ENCODE results near the gene ANKFN1.

The ANKFN1 gene, protein sequence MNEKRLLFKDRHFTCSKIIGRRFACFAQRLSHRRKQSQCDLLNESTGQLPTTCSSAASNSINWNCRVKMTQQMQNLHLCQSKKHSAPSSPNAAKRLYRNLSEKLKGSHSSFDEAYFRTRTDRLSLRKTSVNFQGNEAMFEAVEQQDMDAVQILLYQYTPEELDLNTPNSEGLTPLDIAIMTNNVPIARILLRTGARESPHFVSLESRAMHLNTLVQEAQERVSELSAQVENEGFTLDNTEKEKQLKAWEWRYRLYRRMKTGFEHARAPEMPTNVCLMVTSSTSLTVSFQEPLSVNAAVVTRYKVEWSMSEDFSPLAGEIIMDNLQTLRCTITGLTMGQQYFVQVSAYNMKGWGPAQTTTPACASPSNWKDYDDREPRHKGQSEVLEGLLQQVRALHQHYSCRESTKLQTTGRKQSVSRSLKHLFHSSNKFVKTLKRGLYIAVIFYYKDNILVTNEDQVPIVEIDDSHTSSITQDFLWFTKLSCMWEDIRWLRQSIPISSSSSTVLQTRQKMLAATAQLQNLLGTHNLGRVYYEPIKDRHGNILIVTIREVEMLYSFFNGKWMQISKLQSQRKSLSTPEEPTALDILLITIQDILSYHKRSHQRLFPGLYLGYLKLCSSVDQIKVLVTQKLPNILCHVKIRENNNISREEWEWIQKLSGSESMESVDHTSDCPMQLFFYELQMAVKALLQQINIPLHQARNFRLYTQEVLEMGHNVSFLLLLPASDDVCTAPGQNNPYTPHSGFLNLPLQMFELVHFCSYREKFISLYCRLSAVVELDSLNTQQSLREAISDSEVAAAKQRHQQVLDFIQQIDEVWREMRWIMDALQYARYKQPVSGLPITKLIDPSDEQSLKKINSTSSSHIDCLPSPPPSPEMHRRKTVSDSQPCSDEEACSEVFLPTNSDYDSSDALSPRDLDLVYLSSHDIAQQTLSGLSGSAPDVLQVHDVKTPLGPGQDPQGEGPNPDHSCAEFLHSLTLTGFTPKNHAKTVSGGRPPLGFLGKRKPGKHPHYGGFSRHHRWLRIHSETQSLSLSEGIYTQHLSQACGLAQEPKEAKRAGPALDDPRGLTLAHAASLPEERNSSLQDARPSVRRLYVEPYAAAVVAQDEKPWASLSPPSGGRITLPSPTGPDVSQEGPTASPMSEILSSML

DNA sequence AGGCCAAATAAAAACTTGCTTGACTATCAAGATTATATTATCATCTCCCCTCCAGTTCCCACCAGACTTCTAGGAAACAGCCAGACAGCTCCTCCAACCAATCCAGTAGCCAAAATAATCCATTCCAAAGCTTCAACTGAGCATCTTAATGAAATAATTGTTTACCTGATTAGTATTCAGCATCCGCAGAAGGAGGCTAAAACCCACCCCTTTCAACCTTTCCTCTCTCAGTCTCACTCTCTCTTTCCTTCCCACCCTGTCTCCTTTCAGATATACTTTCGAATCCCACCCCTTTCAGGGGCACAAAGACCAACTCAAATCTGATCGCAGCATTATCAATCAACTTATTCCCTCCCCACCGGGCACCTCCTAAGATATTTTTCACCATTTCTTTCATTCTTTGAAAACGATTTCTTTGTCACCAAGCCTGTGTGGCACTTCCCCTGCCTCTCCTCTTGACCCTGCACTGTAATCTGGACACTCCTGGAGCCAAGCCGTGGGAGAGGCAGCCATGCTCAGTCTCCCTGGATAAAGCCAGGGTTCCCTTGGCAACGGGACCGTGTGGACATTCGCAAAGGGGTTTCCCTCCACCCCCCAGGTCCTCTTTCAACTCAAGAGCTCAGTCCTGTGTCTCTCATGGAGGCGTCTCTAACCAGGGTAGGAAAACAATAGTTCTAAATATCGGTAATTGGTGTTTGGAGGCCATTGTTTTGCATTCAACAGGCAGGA is at the start of gene ANKFN1:
ANKFN1 (plus strand) TSS at position 602 of the 729 bp plus-strand sequence. CDS start 59,193 bp downstream, outside the sequence.
- no peaks in the 10 kb centered on the region for H3K9me3 ChIP-seq (ENCODE audit: control insufficient read depth in 1 of 2, low read length in 2 of 2)
- H3K27me3 ChIP-seq (ENCODE audit: control insufficient read depth in 1 of 2, insufficient read depth in 2 of 2, low read length in 2 of 2), result no peaks in the 10 kb centered on the region
- H3K4me1 ChIP-seq (ENCODE audit: control insufficient read depth in 1 of 2, insufficient read depth in 2 of 2, low read length in 2 of 2), result no peaks in the 10 kb centered on the region
- no peaks in the 10 kb centered on the region for H3K36me3 ChIP-seq (ENCODE audit: control insufficient read depth in 1 of 2, insufficient read depth in 2 of 2, low read length in 2 of 2)
- H3K9ac ChIP-seq (ENCODE audit: low read depth in 1 of 2, low read length in 2 of 2), result no peak within 1 kb of the TSS
- H3K4me3 ChIP-seq (ENCODE audit: low read depth in 1 of 2, low read length in 2 of 2), result no peak within 1 kb of the TSS
- no peak within 1 kb of the TSS for H3K27ac ChIP-seq (ENCODE audit: low read depth, low read length)

DNA sequence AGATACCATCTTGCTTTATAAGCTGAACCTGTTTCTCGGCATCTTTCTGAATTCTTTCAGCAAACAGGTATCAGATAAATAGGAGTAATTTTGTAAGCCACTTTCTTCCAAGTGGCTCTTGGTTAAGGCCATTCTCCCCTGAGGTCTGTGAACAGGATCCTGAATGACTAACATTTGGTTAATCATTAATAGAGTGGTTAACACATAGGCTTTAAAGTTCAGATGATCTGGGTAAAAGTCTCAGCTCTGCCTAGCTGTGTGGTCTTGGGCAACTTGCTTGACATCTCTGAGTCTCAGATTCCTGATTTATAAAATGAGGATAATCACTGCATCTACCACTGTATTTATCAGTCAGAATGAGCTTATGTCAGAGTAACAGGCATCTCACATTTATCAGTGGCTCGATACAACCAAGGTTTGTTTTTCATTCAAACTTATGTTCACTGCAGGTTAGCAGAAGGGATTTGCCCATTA is 44.4 kb upstream of the ANKFN1 start:
- Histone ChIP-seq H3K27ac (ENCODE audit: low read depth, low read length) (no peak overlapping the region), H3K4me1 (ENCODE audit: control insufficient read depth in 1 of 2, insufficient read depth in 2 of 2, low read length in 2 of 2) (peaks cover 15 to 38% of the 10 kb centered on the region in 2 donors), H3K36me3 (ENCODE audit: control insufficient read depth in 1 of 2, insufficient read depth in 2 of 2, low read length in 2 of 2) (no peaks in the 10 kb centered on the region), H3K27me3 (ENCODE audit: control insufficient read depth in 1 of 2, insufficient read depth in 2 of 2, low read length in 2 of 2) (no peaks in the 10 kb centered on the region), H3K9ac (ENCODE audit: low read depth in 1 of 2, low read length in 2 of 2) (no peak overlapping the region), H3K9me3 (ENCODE audit: control insufficient read depth in 1 of 2, low read length in 2 of 2) (no peaks in the 10 kb centered on the region), H3K4me3 (ENCODE audit: low read depth in 1 of 2, low read length in 2 of 2) (no peak overlapping the region)

DNA sequence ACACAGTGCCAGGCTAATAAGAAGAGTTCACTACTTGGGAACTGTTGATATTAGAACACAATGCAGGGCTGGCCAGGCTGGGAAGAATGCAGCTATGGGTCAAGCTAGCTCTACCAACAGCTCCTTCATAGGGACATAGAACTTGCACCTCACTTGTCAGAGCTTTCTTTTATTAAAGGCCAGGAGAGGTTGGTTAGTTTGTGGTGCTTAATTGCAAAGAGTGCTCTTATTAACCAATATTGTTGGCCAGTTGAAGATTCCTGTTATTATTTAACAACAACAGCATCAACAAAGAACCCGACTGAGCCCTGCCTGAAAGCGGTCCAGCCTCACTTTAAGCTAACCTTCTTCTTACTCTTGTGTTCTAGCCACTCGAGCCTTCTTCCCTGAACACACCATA is 43.4 kb upstream of the ANKFN1 start:
- no peak overlapping the region for H3K4me3 ChIP-seq (ENCODE audit: low read depth in 1 of 2, low read length in 2 of 2)
- H3K27ac ChIP-seq (ENCODE audit: low read depth, low read length), result no peak overlapping the region
- H3K9me3 ChIP-seq (ENCODE audit: control insufficient read depth in 1 of 2, low read length in 2 of 2), result no peaks in the 10 kb centered on the region
- no peak overlapping the region for H3K9ac ChIP-seq (ENCODE audit: low read depth in 1 of 2, low read length in 2 of 2)
- H3K4me1 ChIP-seq (ENCODE audit: control insufficient read depth in 1 of 2, insufficient read depth in 2 of 2, low read length in 2 of 2), result peaks cover 15 to 38% of the 10 kb centered on the region in 2 donors
- no peaks in the 10 kb centered on the region for H3K27me3 ChIP-seq (ENCODE audit: control insufficient read depth in 1 of 2, insufficient read depth in 2 of 2, low read length in 2 of 2)
- H3K36me3 ChIP-seq (ENCODE audit: control insufficient read depth in 1 of 2, insufficient read depth in 2 of 2, low read length in 2 of 2), result no peaks in the 10 kb centered on the region

DNA sequence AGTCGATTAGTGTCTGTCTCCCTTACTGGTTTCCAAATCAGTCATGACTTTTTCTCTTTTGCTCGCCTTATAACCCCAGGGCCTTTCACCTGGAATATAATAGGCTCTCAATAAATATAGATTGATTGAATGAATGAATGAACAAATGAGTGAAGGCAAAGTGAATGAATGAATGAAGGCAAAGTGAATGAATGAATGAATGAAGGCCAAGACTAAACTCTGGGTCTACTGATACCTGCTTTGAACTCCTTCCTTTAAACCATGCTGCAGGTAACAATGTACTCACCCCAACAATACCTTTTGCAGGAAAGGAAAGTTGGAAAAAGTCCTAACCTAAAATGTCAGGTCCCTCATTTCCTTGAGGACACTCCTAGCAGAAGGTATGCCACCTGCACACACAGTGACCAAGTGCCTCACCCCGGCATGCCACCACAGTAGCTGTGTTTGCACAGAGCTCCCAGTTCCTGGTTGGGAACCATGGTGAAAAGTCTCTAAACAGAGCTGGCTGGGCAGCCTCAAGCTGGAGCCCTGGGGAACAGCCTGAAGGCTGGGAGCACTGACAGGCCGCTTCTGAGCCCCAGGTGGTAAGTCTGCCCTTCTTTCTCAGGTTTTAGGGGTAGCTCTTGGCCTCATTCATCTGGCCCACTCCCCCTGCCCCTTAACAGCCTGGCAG is 42.7 kb upstream of the ANKFN1 start:
- peak overlapping the region; percentile 26 for H3K27ac ChIP-seq (ENCODE audit: low read depth, low read length)
- H3K4me1 ChIP-seq (ENCODE audit: control insufficient read depth in 1 of 2, insufficient read depth in 2 of 2, low read length in 2 of 2), result peaks cover 15 to 38% of the 10 kb centered on the region in 2 donors

DNA sequence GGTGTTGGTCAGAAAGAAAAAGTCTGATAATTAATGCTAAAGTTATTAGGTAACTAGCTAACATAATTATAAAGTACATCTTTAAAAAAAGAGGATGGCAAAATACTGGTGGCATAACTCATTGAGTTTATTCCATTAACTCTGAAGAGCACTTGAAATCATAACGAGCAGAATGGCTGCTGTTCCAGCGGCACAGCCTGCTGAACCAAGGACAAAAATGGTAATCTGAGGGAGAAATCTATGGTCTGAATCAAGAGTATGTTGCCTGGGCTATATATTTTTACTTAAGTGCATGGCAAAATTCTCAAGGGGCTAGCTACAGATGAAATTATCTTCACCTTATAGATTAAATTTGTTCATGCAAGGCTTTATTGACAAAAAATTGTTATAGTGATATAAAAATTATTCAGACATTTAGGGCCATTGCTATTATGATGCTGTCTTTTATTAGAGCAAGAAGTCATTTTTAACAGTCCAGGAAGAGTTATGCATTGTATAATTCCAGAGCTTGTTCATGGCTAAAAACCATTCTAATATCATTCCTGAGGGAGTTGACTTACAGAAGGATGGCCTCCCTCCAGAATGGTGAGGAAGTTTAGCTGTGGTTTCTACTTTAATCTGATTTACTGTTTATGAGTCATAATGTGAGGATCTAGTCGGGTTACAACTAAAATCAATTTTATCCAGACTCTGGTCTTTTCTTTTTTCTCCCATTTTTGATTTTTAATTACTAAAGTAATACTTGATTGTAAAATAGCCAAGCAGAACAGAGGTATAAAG is 41.4 kb upstream of the ANKFN1 start:
- no peaks in the 10 kb centered on the region for H3K36me3 ChIP-seq (ENCODE audit: control insufficient read depth in 1 of 2, insufficient read depth in 2 of 2, low read length in 2 of 2)
- H3K4me1 ChIP-seq (ENCODE audit: control insufficient read depth in 1 of 2, insufficient read depth in 2 of 2, low read length in 2 of 2), result peaks cover 15 to 38% of the 10 kb centered on the region in 2 donors
- H3K9ac ChIP-seq (ENCODE audit: low read depth in 1 of 2, low read length in 2 of 2), result no peak overlapping the region
- H3K4me3 ChIP-seq (ENCODE audit: low read depth in 1 of 2, low read length in 2 of 2), result no peak overlapping the region
- H3K9me3 ChIP-seq (ENCODE audit: control insufficient read depth in 1 of 2, low read length in 2 of 2), result no peaks in the 10 kb centered on the region
- H3K27me3 ChIP-seq (ENCODE audit: control insufficient read depth in 1 of 2, insufficient read depth in 2 of 2, low read length in 2 of 2), result no peaks in the 10 kb centered on the region
- H3K27ac ChIP-seq (ENCODE audit: low read depth, low read length), result no peak overlapping the region

More for the DNA sequence above, 42.7 kb upstream of the ANKFN1 start:
- no peak overlapping the region for H3K4me3 ChIP-seq (ENCODE audit: low read depth in 1 of 2, low read length in 2 of 2)
- no peaks in the 10 kb centered on the region for H3K36me3 ChIP-seq (ENCODE audit: control insufficient read depth in 1 of 2, insufficient read depth in 2 of 2, low read length in 2 of 2)
- H3K9me3 ChIP-seq (ENCODE audit: control insufficient read depth in 1 of 2, low read length in 2 of 2), result no peaks in the 10 kb centered on the region
- H3K9ac ChIP-seq (ENCODE audit: low read depth in 1 of 2, low read length in 2 of 2), result no peak overlapping the region
- no peaks in the 10 kb centered on the region for H3K27me3 ChIP-seq (ENCODE audit: control insufficient read depth in 1 of 2, insufficient read depth in 2 of 2, low read length in 2 of 2)

DNA sequence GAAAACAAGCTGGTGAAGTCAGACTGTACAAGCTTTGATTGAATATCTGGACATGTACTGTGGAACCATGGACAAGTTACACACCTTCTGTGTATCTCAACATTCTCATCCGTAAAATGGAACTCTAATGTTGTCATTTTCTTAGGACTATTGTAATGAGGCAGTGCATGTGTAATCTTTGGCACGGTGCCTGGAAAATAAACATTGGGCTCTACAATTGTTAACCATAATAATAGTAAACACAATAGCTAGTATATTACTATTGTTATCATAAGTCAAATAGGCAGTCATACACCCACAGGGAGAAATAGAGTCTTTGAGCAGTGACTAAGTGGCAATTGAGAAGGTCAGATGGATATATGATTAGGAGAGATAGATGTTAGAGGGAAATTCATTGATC is 39.8 kb upstream of the ANKFN1 start:
- H3K9me3 ChIP-seq (ENCODE audit: control insufficient read depth in 1 of 2, low read length in 2 of 2), result no peaks in the 10 kb centered on the region
- H3K4me1 ChIP-seq (ENCODE audit: control insufficient read depth in 1 of 2, insufficient read depth in 2 of 2, low read length in 2 of 2), result peaks cover 15 to 34% of the 10 kb centered on the region in 2 donors
- no peaks in the 10 kb centered on the region for H3K36me3 ChIP-seq (ENCODE audit: control insufficient read depth in 1 of 2, insufficient read depth in 2 of 2, low read length in 2 of 2)
- no peak overlapping the region for H3K27ac ChIP-seq (ENCODE audit: low read depth, low read length)
- H3K27me3 ChIP-seq (ENCODE audit: control insufficient read depth in 1 of 2, insufficient read depth in 2 of 2, low read length in 2 of 2), result no peaks in the 10 kb centered on the region
- H3K9ac ChIP-seq (ENCODE audit: low read depth in 1 of 2, low read length in 2 of 2), result no peak overlapping the region
- H3K4me3 ChIP-seq (ENCODE audit: low read depth in 1 of 2, low read length in 2 of 2), result no peak overlapping the region

DNA sequence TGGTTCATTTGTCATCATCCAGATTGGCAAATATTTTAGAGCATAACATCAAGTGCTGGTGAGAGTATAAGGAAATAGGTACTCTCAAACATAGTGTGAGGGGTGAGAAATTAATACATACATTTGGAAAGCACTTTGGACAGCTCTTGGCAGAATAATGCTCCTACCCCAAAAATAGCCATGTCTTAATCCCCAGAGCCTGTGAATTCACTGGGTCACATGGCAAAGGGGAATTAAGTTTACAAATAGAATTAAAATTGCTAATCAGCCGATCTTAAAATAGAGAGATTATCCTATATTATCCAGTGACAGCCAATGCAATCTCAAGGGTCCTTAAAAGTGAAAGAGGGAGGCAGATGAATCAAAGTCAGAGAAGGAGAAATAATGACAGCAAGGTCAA is 38.8 kb upstream of the ANKFN1 start:
- Histone ChIP-seq H3K4me1 (ENCODE audit: control insufficient read depth in 1 of 2, insufficient read depth in 2 of 2, low read length in 2 of 2) (peaks cover 11 to 24% of the 10 kb centered on the region in 2 donors), H3K36me3 (ENCODE audit: control insufficient read depth in 1 of 2, insufficient read depth in 2 of 2, low read length in 2 of 2) (no peaks in the 10 kb centered on the region), H3K4me3 (ENCODE audit: low read depth in 1 of 2, low read length in 2 of 2) (no peak overlapping the region), H3K9ac (ENCODE audit: low read depth in 1 of 2, low read length in 2 of 2) (no peak overlapping the region), H3K27ac (ENCODE audit: low read depth, low read length) (no peak overlapping the region), H3K27me3 (ENCODE audit: control insufficient read depth in 1 of 2, insufficient read depth in 2 of 2, low read length in 2 of 2) (no peaks in the 10 kb centered on the region), H3K9me3 (ENCODE audit: control insufficient read depth in 1 of 2, low read length in 2 of 2) (no peaks in the 10 kb centered on the region)

DNA sequence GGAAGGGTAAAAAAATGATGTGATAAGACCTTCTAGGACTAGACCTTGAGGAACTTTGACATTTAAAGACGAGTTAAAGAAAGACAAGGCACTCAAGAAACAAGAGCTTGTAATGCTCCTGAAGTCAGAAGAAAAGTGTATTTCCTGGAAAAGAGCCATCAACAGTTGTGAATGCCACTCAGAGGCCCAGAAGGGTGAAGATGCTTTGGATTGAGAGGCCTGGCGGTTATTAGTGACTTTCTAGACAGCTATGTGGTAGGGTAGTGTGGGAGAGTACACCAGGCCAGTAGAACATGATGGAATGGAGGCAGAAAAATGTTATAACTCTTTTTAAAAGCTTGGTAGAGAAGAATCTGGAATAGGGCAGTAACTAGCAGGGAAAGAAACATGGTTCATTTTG is 34.1 kb upstream of the ANKFN1 start:
- Histone ChIP-seq H3K27ac (ENCODE audit: low read depth, low read length) (no peak overlapping the region), H3K9me3 (ENCODE audit: control insufficient read depth in 1 of 2, low read length in 2 of 2) (no peaks in the 10 kb centered on the region), H3K27me3 (ENCODE audit: control insufficient read depth in 1 of 2, insufficient read depth in 2 of 2, low read length in 2 of 2) (no peaks in the 10 kb centered on the region), H3K4me1 (ENCODE audit: control insufficient read depth in 1 of 2, insufficient read depth in 2 of 2, low read length in 2 of 2) (no peaks in the 10 kb centered on the region), H3K36me3 (ENCODE audit: control insufficient read depth in 1 of 2, insufficient read depth in 2 of 2, low read length in 2 of 2) (no peaks in the 10 kb centered on the region), H3K9ac (ENCODE audit: low read depth in 1 of 2, low read length in 2 of 2) (no peak overlapping the region), H3K4me3 (ENCODE audit: low read depth in 1 of 2, low read length in 2 of 2) (no peak overlapping the region)

All from duodenal mucosa (tissue), 2 donors.